KBM-7 (cell line): ENCODE measurements around the gene OXLD1.

Source experiments
- DNase-seq: peaks from one replicate; pipeline ENCODE4 v3.0.0-alpha.2; 2015
- in situ Hi-C: fragments of 300-500 bp; cut with MboI; formaldehyde crosslinking; loops from 2 replicates; pipeline ENCODE4 v1.14.3; 2020; ENCODE audit warnings: low sequenced_read_pairs, low pct_unique_long_range_greater_than_20kb, mixed read lengths

Gene OXLD1

DNA sequence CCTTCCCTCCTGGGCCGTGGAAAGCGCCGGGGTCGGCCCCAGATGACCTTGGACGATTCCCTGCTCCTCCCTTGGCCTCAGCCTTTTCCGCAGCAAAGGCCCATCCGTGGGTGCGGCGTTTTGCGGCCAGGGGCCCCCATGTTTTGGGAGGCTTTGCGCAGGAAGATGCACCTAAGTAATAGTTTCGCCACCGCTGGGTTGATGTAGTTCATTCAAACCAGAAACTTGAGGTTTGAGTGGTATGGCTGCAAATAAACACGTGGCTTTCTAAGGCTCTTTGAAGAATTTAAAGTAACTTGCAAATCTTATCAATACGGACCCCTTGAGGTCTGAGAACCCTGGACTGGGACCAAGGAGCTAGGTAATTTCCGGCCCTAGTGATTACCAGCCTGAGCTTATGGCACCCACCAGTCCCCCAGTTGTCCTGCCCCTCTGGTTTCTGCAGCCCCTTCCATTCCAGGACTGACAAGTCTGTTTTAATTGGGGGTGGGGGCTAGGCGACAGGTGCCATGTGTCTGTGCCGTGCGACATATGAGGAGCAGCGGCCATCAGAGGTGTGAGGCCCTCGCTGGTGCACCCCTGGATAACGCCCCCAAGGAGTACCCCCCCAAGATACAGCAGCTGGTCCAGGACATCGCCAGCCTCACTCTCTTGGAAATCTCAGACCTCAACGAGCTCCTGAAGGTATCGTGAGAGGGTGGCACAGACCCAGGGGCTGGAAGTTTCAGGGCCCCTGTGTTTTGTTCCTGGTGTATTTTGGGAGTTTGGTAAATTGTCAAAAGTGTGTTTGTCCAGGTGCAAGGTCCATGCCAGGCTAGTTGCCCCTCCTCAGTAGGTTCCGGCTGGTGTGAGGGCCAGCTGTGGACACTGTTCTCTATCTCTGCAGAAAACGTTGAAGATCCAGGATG is 37.6 kb upstream of the OXLD1 start:
- DNase-seq = no peak
- in situ Hi-C loops = no loop called here

DNA sequence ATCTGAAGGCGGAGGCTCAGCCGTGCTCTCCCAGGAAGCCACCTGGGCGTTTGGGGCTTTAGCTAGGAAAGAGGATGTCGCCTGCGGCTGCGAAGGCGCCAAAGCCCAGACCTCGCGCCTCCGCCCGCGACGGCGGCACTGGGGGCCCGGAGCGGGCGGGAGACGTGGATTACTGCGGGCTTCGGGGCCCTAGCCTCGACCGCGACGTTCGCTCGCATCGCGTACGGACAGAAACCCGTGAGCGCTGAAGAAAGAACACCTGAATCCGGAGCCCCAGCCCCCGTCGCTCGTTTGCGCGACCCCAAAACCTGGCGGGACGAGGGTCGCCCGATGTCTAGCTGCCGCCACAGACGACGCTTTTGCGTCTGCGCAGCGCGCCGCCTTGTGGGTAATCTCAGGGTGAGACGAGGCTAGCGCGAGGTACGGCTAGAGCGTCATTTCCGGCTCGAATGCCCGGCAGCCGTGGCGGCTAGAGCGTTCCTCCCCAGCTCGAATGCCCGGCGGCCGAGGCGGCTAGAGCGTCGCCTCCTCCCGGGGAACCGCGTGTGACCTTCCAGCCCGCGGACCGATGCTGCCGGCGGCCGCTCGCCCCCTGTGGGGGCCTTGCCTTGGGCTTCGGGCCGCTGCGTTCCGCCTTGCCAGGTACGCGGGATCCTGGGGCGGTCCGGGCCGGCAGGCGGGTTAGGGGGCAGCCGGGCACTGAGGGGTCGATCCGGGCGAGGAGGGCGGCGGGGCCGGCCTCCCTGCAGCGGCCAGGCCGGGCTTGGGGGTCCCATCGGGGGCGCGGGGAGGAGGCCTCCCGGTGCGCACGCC is 36.7 kb upstream of the OXLD1 start, which contains the start of gene MRPL12:
TSS of gene MRPL12 (plus strand) at position 434 of the 813 bp plus-strand sequence. CDS start at position 569, 135 bp downstream.
- peak; percentile 92 for DNase-seq
- in situ Hi-C loops = no loop called here

DNA sequence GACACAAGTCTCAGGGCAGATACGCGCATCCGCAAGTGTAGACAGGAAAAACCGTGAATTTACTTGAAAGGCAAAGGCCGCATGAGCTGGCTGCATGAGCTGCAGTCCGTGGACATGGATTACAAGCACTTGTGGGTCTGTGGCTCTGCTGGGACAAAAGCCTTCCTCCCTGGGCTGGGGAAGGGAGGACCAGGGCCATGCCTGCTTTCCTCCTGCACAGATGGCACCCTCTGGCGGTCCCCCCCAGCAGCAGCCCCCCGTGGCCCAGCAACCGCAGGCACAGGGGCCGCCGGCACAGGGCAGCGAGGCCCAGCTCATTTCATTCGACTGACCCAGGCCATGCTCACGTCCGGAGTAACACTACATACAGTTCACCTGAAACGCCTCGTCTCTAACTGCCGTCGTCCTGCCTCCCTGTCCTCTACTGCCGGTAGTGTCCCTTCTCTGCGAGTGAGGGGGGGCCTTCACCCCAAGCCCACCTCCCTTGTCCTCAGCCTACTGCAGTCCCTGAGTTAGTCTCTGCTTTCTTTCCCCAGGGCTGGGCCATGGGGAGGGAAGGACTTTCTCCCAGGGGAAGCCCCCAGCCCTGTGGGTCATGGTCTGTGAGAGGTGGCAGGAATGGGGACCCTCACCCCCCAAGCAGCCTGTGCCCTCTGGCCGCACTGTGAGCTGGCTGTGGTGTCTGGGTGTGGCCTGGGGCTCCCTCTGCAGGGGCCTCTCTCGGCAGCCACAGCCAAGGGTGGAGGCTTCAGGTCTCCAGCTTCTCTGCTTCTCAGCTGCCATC is 35.1 kb upstream of the OXLD1 start:
- no peak for DNase-seq
- in situ Hi-C loops = no loop called here

DNA sequence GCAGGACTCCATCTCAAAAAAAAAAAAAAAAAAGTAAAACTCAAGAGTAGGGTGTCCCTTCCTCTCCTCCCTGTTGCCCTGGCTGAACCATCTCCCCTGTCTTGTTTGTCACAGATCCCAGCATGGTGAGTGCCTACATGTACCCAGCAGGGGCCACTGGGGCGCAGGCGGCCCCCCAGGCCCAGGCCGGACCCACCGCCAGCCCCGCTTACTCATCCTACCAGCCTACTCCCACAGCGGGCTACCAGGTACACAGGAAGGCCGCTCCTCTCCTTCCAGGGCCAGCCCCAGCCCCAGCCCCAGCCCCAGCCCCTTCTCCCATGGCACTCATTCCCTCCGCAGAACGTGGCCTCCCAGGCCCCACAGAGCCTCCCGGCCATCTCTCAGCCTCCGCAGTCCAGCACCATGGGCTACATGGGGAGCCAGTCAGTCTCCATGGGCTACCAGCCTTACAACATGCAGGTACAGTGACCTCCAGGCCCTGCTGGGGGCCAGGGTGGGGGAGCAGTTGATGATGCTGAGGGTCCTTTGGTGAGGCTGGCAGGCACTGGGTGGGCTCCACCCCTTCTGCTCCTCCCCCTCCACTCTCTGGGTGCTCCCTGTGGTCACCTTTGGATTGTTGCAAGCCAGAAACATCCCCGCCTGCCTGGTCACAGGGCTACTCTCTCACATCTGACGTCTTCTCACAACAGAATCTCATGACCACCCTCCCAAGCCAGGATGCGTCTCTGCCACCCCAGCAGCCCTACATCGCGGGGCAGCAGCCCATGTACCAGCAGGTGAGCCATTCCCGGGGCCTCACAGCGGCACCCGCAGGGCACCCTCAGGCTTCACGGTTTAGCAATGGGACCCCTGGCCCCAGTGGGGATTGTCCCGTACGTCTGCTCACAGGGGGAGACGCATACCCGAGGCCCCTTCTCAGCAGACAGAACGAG is 34.2 kb upstream of the OXLD1 start:
- in situ Hi-C loops = no loop called here
- no peak for DNase-seq

DNA sequence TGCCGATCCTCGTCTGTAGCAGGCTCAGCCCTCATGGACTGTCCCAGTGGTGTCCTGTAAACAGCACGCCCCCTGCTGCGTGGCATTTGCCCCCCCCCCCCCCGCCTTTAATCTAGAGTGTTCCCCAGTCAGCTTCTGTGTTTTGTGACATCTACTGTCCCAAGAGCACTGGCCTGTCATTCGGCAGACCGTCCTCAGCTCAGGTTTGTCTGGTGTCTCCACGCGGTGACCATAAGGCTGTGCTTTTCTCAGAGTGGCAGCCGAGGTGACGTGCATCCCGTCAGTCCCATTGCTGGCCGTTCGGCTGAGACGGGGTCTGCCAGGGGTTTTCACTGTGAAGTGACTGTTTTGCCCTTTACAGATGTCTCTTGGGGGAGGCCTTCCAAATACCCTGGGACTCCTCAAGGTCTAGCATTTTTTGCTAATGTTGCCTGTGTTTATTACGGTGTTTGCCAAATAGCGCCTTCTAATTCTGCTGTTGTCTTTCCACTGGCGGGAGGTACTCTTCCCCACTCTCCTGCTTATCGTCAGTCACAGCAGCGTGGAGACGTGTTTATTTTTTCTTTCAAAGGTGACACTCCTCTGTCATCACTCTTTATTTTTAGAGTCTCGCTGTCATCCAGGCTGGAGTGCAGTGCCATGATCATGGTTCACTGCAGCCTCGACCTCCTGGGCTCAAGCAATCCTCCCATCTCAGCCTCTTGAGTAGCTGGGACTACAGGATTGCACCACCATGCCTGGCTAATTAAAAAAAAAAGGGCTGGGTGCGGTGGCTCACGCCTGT is 31.0 kb upstream of the OXLD1 start:
- in situ Hi-C loops = no loop called here

DNA sequence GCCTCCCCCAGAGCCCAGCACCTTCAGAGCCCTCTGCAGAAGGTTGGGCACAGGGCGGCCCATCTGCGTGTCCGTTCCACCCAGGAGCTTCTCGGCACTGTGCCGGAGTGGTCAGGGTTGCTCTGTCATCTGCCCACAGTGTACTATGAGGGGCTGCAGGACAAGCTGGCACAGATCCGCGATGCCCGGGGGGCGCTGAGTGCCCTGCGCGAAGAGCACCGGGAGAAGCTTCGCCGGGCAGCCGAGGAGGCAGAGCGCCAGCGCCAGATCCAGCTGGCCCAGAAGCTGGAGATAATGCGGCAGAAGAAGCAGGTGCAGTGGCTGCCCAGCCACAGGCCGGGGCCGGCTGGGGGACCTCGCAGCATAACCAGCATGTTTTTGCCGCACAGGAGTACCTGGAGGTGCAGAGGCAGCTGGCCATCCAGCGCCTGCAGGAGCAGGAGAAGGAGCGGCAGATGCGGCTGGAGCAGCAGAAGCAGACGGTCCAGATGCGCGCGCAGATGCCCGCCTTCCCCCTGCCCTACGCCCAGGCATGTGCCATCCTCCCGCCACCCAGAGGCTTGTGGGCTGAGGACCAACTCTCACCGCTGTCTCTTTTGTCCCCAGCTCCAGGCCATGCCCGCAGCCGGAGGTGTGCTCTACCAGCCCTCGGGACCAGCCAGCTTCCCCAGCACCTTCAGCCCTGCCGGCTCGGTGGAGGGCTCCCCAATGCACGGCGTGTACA is 30.0 kb upstream of the OXLD1 start:
- in situ Hi-C loops = no loop called here
- DNase-seq = no peak

More for the DNA sequence above, 31.0 kb upstream of the OXLD1 start:
- DNase-seq = no peak

DNA sequence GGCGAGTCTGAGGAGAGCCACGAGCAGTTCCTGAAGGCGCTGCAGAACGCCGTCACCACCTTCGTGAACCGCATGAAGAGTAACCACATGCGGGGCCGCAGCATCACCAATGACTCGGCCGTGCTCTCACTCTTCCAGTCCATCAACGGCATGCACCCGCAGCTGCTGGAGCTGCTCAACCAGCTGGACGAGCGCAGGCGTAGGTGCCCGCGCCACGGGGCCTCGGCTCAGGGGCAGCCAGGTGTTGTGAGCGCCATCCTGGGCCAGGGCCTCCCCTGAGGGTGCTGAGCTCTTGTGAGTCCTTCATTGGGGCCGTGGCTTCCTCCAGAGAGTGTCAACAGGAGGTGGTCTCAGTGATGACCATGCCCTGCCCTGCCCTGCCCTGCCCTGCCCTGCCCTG is 29.4 kb upstream of the OXLD1 start:
- no peak for DNase-seq
- in situ Hi-C loops = no loop called here

DNA sequence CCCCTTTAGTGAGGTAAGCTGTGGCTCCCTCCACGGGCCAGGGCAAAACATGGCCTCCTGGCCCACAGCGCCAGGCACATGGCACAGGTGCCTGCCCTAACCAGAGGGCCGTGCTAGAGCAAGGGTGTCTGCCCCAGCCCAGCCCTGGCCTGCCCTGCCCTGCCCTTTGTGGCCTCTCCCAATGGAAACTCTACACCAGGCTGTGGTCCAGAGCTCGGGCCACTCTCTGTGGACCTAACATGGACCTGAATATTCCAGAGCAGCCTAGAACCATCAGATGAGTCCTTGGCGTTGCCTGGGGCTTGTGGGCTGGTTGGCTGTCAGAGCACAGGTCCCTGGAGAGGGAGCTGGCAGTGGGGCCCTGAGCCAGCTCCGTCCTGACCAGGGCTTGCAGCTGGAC is 28.8 kb upstream of the OXLD1 start:
- no peak for DNase-seq
- in situ Hi-C loops = no loop called here

DNA sequence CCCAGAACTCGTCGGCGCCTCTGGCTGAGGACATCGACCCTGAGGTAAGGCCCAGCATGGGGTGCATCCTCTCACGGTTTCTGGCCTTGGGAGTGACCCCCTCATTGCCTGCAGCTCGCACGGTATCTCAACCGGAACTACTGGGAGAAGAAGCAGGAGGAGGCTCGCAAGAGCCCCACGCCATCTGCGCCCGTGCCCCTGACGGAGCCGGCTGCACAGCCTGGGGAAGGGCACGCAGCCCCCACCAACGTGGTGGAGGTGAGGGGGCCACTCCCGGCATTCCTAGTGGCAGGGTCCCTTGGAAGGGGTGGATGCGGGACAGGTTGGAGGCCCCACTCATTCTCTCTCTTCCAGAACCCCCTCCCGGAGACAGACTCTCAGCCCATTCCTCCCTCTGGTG is 28.4 kb upstream of the OXLD1 start:
- DNase-seq = no peak
- in situ Hi-C loops = no loop called here

DNA sequence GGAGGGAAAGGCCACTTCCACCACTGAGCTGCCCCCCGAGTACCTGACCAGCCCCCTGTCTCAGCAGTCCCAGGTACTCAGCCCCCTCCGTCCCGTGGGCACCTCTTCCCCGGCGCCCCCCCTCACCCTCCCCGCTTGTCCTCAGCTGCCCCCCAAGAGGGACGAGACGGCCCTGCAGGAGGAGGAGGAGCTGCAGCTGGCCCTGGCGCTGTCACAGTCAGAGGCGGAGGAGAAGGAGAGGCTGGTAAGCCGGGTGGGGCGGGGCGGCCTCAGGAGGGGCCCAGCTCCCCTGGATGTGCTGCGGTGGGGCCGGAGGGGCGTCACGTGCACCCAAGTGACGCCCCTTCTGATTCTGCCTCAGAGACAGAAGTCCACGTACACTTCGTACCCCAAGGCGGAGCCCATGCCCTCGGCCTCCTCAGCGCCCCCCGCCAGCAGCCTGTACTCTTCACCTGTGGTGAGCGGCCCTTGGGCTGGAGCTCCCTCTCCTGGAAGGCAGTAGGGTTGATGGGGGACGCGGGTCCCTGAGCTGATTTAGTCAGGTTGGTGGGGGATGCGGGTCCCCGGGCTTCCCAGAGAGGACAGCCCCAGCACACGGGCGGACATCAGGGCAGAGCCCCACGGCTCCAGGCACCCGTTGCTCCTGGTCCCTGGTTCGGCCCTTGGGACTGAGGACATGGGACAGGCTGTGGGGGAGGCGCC is 27.3 kb upstream of the OXLD1 start:
- in situ Hi-C loops = no loop called here

DNA sequence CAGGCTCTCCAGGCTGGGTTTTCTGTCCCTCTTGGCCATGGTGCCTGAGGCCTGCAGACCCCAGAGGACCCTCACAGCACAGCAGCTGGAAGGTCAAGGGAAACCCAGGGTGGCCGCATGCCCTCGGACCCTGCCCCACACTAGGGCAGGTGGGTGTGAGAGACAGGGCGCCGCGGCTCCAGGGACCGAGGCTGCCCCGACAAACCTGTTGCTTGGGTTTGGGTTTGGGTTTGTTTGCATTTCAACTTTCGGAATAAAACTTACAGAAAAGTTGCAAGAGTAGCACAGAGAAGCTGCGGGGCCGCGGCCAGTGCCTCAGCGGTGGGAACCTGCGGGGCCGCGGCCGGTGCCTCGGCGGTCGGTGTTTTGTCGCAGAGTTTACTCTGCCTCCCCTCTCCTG is 25.2 kb upstream of the OXLD1 start:
- DNase-seq = no peak
- in situ Hi-C loops = no loop called here

More for the DNA sequence above, 27.3 kb upstream of the OXLD1 start:
- no peak for DNase-seq

DNA sequence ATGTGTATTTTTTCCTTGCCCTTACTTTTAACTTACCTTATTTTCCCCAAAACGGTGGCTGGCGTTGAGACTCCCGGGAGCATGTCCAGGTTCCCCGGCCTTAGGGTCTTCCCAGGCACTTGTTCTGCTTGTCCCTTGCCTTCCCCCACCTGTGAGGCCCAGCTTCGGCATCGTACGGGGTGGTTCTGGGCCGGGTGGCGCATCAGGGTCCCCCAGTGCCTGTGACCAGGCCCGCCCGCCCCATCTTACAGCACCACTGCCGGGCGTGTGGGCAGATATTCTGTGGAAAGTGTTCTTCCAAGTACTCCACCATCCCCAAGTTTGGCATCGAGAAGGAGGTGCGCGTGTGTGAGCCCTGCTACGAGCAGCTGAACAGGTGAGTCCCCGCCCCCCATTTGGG is 24.8 kb upstream of the OXLD1 start:
- no peak for DNase-seq
- in situ Hi-C loops = no loop called here

DNA sequence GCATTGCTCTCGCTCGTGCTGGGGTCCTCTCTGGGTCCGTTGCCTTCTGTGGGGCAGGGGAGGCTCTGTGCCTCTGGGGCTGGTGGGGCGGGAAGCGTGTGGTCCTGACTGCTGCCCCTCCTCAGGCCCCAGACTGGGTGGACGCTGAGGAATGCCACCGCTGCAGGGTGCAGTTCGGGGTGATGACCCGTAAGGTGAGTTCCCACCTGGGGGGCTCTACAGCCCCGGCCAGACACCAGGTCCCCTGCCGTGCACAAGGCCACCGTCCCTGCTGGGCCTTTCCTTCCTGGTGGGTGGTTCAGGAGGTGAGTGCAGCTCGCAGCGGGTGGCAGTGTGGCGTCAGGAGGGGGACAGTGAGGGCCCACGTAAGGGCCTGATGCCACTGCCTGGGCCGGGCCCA is 24.1 kb upstream of the OXLD1 start:
- in situ Hi-C loops = no loop called here
- DNase-seq = no peak

DNA sequence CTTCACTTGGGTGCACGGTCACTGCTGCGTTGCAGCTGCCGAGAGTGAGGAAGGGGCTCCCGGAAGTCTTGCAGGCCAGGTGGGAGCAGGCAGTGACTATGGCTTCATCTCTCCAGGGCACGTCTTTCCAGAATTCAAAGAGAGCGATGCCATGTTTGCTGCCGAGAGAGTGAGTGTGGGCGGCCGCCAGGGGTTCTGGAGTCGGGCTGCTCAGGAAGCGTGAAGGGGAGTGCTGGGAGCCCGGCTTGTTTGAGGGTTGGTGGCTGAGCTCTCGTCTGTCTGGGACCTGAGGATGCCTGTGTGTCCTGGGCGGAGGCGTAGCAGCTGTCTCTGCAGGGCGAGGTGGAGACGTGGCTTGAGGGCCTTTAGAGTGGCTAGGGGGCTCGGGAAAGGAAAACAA is 23.7 kb upstream of the OXLD1 start:
- in situ Hi-C loops = no loop called here
- DNase-seq = no peak

DNA sequence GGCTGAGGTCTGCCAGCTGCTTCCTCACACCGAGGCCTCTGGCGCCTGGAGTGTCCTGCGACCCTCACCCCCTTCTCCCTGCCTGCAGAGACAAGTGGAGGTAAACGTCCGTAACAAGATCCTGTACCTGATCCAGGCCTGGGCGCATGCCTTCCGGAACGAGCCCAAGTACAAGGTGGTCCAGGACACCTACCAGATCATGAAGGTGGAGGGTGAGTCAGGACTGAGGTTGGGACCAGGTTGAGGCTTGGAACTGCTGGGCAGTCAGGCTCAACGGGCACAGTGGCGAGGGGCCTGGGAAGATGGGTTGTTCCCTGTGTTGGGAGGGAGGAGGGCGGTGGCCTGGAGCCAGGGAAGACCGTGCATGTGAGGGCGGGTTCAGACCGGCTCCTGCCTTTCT is 22.2 kb upstream of the OXLD1 start:
- DNase-seq = no peak
- in situ Hi-C loops = no loop called here

DNA sequence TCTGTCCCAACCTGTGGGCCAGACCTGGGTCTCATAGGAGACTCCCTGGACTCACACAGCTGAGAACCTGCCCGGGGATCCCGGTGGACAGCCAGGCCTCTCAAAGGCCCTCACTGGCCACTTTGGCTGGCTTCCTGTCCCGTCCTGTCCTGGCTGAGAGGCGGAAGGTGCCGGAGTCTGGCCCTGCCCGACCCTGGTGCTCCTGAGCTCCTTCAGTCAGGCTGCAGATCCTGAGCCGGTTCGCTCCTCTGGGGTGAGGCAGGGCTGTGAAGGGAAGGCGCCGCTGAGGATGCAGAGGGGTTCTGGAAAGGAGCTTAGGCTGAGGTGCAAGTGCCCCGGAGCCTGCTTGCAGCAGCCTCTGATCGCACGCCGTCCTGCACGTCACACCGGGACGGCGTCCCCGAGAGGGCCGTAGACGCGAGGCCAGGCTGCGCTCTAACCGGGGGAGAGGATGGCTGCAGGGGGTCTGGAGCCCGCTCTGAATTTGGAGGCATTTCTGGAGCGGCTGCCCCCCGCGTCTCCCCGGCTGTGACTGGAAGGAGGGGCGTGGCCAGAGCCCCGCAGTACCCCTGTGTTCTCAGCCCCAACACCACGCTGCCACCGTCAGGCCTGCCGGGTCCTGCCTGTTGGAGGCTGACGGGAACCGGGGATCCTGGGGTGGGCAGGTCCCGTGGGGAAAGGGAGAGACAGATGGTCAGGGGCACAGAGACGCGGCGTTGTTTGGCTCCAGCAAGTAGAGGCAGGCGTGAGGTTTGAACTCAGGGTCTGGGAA is 21.6 kb upstream of the OXLD1 start:
- DNase-seq = no peak
- in situ Hi-C loops = no loop called here
